Measurements from ENCODE around the gene EZH2. TPM values are rescaled to one million over a fixed set of nuclear protein-coding genes. Genes with fewer than 3 reads are reported as not detected.

The EZH2 gene
- 14.9 TPM for total RNA-seq (ENCODE audit: insufficient read depth, low replicate concordance)

DNA sequence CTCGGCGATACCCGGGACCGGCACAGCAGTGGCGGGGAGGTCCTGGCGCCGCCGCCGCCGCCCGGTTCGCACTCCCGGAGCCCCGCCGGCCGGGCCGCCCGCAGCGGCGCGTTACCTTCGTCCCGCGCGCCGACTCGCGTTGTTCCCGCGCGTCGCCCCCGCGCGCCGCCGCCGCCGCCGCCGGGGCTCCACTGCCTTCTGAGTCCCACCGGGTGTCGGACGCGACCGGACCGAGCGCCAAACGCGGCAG, at the start of gene EZH2:
Gene EZH2, minus strand, starts transcription at position 243 of the 250 bp plus-strand sequence. CDS start 36,993 bp downstream, outside the sequence.
- no peak for DNase-seq (ENCODE audit: low spot score)

GRCh38 chr7:148931470-148931869, 47.4 kb upstream of the EZH2 start:
- no peak for DNase-seq (ENCODE audit: low spot score)

- DNase-seq (ENCODE audit: low spot score), result no peak
These were observed 46.2 kb upstream of the EZH2 start for GRCh38 chr7:148930335-148930734.

DNA sequence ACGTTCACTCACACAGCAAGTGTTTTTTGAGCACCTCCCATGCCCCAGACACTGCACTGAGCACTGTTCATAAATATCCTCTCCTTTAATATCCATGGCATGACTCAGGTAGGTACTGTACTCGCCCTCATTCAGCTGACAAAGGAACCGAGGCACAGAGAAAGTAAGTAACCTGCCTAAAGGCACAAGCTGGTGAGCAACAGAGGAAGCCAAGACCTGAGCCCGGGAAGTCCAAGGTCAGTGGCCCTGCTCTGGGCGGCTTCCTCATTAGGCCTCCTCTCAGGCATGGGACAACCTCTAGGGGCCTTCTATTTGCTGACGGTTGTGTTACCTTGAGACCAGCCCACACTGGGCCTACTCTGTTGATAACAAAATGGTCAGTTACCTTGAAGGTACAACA, 45.1 kb upstream of the EZH2 start:
- no peak for DNase-seq (ENCODE audit: low spot score)

DNA sequence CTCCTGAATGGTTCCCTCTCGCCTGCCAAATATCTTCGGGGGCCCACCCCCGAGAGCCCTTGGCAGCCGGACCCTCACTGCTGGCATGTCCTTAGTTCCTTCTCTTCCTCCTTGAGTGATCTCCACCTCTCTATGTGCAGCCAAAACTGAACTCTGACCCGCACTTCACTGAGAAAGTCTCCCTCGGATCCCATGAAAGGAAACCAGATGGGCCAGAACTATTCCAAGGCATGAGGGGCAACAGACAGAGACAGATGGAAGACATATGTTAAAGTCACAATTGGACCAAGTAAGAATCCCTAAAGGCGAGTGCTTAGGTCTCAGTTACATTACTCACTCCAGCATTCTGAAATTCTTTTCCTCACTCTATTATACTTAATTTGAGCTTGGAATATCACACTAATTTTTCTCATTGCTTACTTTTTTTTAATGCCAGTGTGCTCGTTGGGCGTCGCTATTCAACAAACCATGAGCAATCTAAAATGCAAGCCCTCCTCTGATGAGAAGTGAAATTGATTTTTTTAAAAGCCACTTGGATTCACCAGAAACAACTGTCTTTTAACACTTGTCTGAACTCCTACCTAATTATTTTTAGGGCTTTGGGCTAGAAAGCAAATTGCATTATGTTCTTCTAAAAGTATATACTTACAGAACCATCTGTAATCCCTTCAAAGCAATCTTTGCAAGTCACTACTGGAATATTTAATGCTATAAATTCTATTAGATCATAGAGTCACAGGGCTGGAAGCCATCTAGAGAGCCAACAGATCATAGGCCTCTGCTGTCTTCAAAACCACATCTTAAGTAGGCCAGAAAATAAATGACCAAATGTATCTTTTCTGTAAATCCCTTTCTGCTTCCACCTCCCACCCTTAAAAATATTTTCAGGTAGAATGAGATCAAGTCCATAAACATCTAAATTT, 43.3 kb upstream of the EZH2 start:
- no peak for DNase-seq (ENCODE audit: low spot score)

DNA sequence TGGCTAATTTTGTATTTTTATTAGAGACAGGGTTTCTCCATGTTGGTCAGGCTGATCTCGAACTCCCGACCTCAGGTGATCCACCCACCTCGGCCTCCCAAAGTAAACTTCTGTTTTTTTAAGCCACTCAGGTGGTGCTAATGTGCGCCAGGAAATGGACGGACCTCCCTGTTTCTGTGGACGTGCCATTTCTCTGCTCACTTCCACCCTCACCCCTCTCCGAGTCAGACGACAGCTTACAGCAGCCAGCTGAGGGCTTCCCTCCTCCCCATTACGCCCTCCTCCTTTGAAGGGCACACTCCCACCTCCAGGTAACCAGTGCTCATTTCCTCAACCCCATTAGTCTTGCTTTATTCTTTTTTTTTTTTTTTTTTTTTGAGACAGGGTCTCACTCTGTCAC, 41.7 kb upstream of the EZH2 start:
- DNase-seq (ENCODE audit: low spot score), result no peak

GRCh38 chr7:148924011-148924410, 39.9 kb upstream of the EZH2 start:
- DNase-seq (ENCODE audit: low spot score), result no peak

GRCh38 chr7:148921806-148922205, 37.7 kb upstream of the EZH2 start:
- DNase-seq (ENCODE audit: low spot score), result no peak

- no peak for DNase-seq (ENCODE audit: low spot score)
These were observed 37.1 kb upstream of the EZH2 start for GRCh38 chr7:148921189-148921588.

GRCh38 chr7:148919859-148920258, 35.8 kb upstream of the EZH2 start:
- no peak for DNase-seq (ENCODE audit: low spot score)

DNA sequence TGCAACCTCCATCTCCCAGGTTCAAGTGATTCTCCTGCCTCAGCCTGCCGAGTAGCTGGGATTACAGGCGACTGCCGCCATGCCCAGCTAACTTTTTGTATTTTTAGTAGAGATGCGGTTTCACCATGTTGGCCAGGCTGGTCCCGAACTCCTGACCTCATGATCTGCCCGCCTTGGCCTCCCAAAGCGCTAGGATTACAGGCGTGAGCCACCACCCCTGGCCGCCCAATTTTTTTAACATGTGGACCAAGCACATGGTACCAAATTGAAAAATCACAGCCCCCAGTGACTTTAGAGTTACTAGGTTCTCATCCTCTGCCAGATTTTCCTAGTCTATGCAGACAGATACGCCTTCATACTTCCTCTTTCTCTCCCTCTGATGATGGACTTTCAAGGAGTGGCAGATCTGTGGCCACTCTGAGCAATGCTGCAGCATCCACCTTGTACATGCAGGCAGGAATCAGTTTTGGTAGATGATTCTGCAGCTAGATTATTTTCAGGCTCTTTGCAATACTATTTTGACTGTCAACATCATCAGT, 34.0 kb upstream of the EZH2 start:
- DNase-seq (ENCODE audit: low spot score), result no peak

DNA sequence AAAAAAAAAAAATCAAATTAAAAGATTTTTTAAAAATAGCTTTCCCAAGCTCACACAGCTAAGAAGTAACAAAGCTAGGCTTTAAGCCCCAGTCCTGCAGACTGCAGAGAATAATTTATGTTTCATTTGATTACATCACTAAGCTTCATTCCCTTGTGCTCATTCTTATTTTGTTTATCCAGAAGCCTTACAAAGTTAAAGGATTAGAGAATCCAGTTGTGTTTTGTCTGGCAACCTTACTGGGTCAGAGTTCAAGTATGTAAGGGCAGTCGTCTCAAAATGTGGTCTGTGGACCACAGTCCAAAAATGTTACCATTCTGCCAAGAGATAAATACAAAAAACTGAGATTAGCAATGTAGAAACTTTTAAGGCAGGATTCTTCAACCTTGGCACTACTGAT, 32.1 kb upstream of the EZH2 start:
- DNase-seq (ENCODE audit: low spot score), result peak; percentile 77

GRCh38 chr7:148915211-148915610, 31.1 kb upstream of the EZH2 start:
- DNase-seq (ENCODE audit: low spot score), result no peak

DNA sequence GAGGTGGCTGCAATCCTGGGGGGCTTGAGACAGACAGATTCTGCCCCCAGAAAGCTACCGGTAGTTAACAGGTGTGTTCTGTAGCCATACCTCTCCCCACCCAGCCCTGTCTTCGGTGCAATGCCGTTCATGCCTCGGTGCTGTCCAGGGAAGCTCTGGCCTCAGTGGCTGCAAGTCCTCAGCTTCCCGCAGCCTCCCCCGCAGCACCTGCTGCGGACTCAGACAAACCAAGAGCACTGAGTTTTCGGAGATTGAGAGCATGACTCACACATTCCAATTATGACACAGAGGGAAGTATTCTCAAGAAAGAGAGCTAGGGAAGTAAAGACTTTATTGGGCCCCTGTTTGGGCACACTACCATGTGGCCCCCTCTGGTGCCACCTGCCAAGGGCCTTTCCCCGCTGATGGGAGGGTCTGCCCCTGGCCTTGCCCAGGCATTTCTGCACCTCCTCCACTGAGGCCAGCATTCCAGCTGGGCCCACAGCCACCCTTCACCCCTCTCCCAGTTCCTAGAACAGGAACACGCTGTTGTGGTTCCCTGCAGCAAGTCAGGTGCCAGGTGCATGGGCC, 30.2 kb upstream of the EZH2 start:
- DNase-seq (ENCODE audit: low spot score), result peak; percentile 48

- DNase-seq (ENCODE audit: low spot score), result no peak
These were observed 28.9 kb upstream of the EZH2 start for GRCh38 chr7:148912758-148913541.

DNA sequence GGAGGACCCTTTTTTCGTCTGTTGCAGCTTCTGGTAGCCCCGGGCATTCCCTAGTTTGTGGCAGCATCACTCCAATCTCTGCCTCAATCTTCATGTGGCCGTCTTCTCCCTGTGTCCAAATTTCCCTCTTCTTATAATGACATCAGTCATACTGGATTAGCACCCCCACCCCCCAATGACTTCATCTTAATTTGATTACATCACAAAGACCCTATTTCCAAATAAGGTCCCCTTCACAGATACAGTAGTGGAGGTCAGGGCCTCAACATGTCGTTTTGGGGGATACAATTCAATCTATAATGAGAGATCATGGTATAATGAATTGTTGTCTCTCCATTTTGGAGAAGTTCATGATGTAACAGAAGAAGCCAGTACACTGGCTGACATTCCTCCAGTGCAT, 28.1 kb upstream of the EZH2 start:
- no peak for DNase-seq (ENCODE audit: low spot score)

DNA sequence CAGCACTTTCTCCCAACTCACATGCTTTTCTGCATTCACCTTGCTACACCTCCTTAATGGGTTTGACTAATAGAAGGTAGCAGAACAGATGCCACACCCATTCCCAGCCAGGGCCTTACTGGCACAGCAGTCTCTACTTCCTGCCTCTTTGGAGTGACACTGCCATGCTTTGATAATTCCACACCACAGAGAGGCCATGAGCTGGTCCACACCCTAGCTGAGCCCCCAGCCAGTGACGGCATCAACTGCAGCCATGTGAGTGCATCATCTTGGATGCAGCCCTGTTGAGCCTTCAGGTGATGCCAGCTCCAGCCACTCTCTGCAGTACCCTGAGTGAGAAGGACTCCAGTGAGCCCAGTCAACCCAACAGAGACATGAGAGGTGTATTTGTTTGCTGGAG, 27.5 kb upstream of the EZH2 start:
- DNase-seq (ENCODE audit: low spot score), result no peak

GRCh38 chr7:148909568-148909967, 25.5 kb upstream of the EZH2 start:
- no peak for DNase-seq (ENCODE audit: low spot score)

DNA sequence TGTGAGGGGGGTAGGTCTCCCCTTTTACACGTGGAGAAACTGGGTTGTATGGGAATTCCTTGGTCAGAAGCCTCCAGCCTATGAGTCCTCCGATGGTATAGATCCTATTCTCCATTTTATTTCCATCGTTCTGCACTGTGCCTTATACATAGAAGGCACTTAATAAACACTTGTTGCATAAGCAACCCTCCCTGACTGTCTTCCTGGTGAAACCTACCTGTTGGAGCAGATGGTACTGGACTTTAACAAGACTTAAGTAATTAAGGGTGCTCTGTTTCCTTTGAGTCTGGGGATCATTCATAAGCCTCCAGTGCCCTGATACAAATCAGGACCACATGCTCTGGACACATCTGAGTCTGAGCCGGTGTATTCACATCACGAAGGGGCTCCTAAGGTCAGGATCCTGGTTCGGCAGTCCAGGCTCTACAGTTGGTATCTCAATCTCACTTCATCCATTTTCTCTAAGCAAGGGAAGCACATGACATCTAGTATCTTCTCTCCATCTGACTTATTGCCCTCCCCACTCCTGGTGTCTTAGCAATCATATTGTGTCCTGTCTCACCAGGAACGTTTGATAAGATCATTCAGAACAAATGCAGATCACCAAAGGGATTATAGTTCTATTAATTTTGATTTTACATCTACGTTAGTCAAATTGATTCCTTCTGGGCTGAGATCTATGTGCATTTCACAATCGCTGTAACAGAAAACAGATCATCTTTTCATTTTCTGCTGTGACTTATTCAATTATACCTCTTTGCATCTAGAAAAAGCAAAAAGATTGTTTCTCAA, 22.8 kb upstream of the EZH2 start:
- no peak for DNase-seq (ENCODE audit: low spot score)

GRCh38 chr7:148905093-148905666, 21.1 kb upstream of the EZH2 start:
- DNase-seq (ENCODE audit: low spot score), result no peak

DNA sequence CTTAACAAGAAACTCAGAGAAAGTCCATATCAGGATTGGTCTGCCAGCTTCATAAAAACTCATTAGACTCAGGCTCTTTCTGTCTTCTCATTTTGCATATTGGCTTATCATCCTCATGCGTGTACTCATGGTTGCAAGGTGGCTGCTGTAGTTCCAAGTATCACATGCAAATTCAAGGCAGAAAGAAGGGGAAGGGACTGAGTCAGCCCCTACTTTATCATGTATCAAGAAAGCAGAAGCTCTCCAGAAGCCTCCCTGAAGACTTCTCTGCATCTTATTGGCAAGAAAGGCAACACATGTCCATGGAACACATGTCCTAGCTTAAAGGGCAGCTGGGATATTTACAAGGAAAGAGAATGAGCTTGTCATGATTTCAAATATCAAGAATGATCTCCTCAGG, 19.4 kb upstream of the EZH2 start:
- DNase-seq (ENCODE audit: low spot score), result no peak

Data from umbilical cord (tissue), 2 donors.